HUES6 (cell line): ENCODE measurements around the gene ASB6.

Experiments
- H3K27ac ChIP-seq: 2 replicates; pipeline ENCODE4 v1.7.0; 2013; ENCODE audit warnings: low read depth, mild to moderate bottlenecking, low read length, inconsistent platforms
- H3K27me3 ChIP-seq: 2 replicates; pipeline ENCODE4 v1.6.1; 2013; ENCODE audit warnings: low read length; ENCODE audit not compliant: control insufficient read depth, insufficient read depth
- H3K36me3 ChIP-seq: 2 replicates; pipeline ENCODE4 v1.6.1; 2013; ENCODE audit warnings: low read length; ENCODE audit not compliant: control insufficient read depth, insufficient read depth
- H3K4me1 ChIP-seq: 2 replicates; pipeline ENCODE4 v1.6.1; 2013; ENCODE audit warnings: low read length; ENCODE audit not compliant: control insufficient read depth, insufficient read depth
- H3K4me3 ChIP-seq: 2 replicates; pipeline ENCODE4 v1.5.1; 2013; ENCODE audit warnings: low read depth, low read length
- H3K9ac ChIP-seq: one replicate; pipeline ENCODE4 v1.6.1; 2013; ENCODE audit warnings: mild to moderate bottlenecking, low read length
- H3K9me3 ChIP-seq: 2 replicates; pipeline ENCODE4 v1.6.1; 2013; ENCODE audit warnings: low read depth, low read length; ENCODE audit not compliant: control insufficient read depth, insufficient read depth

ASB6 gene

DNA sequence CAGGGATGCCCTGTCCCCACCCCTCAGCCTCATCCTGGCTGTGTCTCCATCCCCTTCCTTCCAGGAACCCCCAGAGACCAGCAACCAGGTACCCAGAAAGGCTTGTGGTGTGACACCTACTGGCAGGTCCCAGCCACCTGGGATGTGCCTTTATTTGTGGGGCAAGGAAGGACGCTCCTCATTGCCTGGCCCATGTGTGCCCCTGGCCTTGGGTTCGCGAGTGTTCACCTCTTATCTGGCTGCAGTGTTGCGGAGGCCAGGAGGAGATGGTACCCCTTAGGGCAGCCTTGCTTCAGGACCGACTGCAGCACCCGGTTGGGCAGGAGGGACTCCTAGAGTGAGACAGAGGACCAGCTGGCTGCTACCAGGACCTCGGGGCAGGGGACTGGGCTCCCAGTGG, 29.8 kb downstream of the ASB6 start:
- Histone ChIP-seq H3K27me3 (peaks cover 2% of the 10 kb centered on the region; the same call in 1 of the 2 replicates), H3K9me3 (no peaks in the 10 kb centered on the region), H3K27ac (no peak overlapping the region), H3K36me3 (no peaks in the 10 kb centered on the region), H3K4me3 (no peak overlapping the region), H3K9ac (no peak overlapping the region), H3K4me1 (peaks cover 29% of the 10 kb centered on the region)

DNA sequence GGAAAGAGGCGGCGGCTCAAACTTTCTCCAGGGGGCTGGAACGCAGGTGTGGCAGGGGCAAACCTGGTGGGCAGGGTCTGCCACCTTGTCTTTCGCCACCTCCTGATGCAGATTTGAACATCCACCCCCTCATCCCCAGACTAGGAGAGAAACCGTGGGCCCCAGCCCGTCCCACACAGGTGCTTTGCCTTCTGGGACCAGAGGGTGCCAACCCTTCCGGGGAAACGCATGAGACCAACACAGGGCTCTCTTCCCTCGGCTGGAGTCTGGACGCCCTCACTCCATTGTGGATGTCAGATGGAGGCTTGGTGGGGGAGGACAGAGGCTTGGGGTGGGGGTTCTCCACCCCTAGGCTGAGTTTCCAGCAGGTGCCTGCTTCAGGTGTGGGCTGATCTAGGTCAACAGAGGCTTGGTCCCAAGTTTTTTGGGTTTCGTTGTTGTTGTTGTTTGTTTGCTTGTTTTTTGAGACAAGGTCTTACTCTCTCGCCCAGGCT, 30.6 kb downstream of the ASB6 start:
- Histone ChIP-seq H3K9ac (no peak overlapping the region), H3K27ac (no peak overlapping the region), H3K4me3 (peak overlapping the region; percentile 73), H3K27me3 (peaks cover 2% of the 10 kb centered on the region; the same call in 1 of the 2 replicates), H3K36me3 (no peaks in the 10 kb centered on the region), H3K4me1 (peaks cover 32% of the 10 kb centered on the region), H3K9me3 (no peaks in the 10 kb centered on the region)

DNA sequence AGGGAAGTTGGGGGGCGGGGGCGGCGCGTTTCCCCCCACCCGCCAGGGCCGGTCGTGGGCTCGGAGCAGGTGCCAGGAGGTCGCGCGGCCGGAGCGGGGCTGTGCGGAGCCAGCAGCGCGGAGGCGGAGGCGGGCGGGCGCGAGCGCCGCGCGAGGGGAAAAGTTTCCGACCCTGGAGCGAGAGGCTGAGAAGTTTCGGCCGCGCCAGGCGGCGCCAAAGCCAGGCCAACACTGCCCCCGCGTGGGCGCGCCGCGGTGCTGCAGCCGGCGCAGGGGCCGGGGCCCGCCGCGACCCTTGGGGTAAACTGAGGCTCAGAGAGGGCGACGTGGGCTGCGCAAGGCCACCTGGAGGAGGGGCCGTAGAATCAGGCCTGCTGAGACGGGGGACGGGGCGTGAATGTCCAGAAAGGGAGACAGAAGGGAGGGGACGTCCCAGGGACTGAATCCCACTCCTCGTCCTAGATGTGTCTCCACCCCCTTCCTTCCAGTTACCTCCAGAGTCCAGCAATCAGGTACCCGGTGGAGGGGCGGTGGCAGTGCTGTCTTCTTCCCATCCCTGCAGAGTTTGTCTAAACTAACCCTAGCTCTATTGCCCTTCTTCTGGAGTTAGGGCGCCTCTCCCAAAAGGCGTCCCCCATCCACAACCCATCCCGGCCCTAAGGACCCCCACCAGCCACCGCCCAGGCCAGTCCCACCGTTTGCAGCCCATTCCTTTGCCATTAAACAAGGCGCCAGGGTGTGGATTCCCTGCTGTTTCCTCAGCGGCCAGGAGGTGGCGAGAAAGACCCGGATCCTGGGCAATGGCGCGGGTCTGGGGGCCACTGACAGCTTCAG, 31.3 kb downstream of the ASB6 start:
- H3K36me3 ChIP-seq, result no peaks in the 10 kb centered on the region
- peaks cover 32% of the 10 kb centered on the region for H3K4me1 ChIP-seq
- H3K27me3 ChIP-seq, result peaks cover 2% of the 10 kb centered on the region; the same call in 1 of the 2 replicates
- peak overlapping the region; percentile 61 for H3K9ac ChIP-seq
- H3K4me3 ChIP-seq, result peak overlapping the region; percentile 73
- peak overlapping the region; percentile 45; the same call in 1 of the 2 replicates for H3K27ac ChIP-seq
- no peaks in the 10 kb centered on the region for H3K9me3 ChIP-seq

DNA sequence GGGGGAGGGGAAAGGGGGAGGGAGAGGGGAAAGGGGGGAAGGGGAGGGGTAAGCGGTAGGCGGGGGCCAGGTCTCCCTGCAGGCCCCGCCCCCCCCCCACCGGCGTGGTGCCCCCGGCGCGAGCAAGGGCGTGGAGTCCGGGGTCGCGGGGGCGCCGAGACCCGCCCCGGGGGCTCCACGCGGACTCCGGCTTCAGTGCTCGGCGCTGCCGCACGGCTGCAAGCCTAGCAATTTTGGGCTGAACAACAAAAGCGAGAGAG, 31.8 kb downstream of the ASB6 start:
- Histone ChIP-seq H3K4me3 (peak overlapping the region; percentile 73), H3K27ac (peak overlapping the region; percentile 45; the same call in 1 of the 2 replicates), H3K4me1 (peaks cover 32% of the 10 kb centered on the region), H3K36me3 (no peaks in the 10 kb centered on the region), H3K9ac (peak overlapping the region; percentile 61), H3K27me3 (peaks cover 2% of the 10 kb centered on the region; the same call in 1 of the 2 replicates), H3K9me3 (no peaks in the 10 kb centered on the region)

DNA sequence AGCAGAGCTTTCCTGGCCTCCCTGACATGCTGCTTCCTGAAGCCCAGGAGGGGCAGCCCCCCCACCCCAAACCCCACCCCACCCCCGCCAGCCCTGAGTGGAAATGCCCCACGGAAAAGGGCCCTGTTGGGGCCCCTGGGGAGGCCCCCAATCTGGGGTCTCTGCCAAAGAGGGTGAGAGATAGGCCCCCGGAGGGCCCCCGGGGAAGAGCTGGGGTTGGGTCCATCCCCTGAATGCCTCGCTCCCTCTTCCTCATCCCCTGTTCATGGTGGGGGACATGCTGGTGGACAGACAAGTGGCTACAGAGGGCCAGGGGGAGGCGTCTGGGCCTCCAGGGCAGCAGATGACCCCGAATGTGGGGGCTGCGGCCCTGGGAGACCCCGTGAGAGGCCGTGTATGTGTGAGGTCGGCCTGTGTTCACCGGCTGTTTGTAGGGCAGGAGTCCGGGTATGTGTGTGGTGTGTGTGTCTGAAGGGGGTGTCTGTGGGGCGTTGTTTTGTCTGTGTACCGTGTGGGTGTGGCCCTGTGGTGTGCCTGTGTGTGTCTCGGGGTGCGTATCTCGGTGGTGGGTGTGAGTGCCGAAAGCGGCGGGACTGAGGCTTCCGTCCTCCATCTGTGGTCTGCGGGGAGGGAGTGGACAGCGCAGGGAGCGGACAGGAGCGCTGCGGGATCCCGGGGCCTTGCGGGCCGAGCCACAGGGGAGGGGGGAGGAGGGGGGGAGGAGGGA, 32.3 kb downstream of the ASB6 start:
- H3K27me3 ChIP-seq, result peaks cover 2% of the 10 kb centered on the region; the same call in 1 of the 2 replicates
- H3K4me3 ChIP-seq, result peak overlapping the region; percentile 53
- H3K9ac ChIP-seq, result peak overlapping the region; percentile 49
- peaks cover 33% of the 10 kb centered on the region for H3K4me1 ChIP-seq
- no peaks in the 10 kb centered on the region for H3K9me3 ChIP-seq
- H3K27ac ChIP-seq, result no peak overlapping the region
- H3K36me3 ChIP-seq, result no peaks in the 10 kb centered on the region

DNA sequence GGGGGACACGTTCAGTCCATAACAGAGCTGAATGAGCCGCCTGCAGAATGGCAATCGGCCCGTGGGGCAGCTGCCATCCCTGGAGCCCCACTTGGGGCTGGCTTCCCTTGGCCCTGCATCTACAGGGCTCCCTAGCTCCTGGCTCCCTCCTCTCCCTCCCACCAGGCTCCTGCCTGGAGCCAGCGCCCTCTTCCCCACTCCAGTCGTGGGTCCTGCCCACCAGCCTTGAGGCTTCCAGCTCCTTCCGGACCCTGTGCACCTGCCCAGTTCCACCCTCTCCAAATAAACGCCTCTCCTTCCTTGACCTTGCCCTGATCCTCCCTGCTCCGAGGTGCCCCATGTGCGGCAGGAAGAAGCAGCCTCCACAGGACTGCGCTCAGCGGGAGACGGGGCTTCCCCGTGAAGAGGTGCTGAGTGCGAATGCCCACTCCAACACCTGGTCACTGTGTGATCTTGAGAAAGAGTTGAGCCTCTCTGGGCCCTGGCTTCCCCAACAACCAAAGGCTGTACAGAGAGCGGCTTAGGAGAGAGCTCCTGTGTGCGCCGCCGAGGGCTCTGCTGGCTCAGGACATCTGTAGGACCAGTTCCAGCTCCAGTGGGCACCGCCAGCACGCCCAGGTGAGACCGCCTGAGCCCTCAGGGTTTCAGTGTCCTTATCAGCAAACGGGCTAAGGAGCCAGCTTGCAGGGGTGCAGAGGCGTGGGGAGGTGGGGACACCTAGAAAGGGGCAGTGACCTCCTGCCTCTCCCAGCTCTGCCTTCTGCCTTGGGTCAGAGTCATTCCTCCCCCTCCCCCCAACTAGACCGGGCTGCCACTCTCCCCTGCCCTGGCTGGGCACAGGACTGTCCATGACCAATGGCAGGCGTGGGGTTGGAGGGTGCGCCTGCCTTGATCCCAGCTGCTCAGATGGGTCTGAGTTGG, 33.1 kb downstream of the ASB6 start:
- Histone ChIP-seq H3K4me1 (peaks cover 39% of the 10 kb centered on the region), H3K9ac (no peak overlapping the region), H3K27me3 (peaks cover 2% of the 10 kb centered on the region; the same call in 1 of the 2 replicates), H3K9me3 (no peaks in the 10 kb centered on the region), H3K4me3 (no peak overlapping the region), H3K36me3 (no peaks in the 10 kb centered on the region), H3K27ac (no peak overlapping the region)

DNA sequence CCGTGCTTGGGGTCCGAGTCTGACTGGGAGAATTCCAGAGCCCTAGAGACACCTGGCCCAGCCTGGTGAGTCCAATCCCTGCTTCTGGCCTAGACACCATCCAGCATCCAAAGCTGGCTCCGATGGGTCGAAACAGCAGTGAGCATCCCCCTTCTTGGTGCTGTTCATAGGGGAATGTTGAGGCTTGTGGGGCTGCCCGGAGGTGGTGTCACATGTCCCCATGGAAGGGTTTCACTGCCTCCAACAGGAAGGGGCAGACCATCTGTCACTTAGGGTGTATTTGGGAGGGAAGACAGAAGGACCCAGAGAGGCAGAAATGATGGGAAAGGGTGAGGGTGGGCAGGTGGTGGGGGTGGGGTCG, 34.9 kb downstream of the ASB6 start:
- Histone ChIP-seq H3K4me1 (peaks cover 47% of the 10 kb centered on the region), H3K9ac (no peak overlapping the region), H3K27ac (no peak overlapping the region), H3K27me3 (peaks cover 2% of the 10 kb centered on the region; the same call in 1 of the 2 replicates), H3K36me3 (no peaks in the 10 kb centered on the region), H3K9me3 (no peaks in the 10 kb centered on the region), H3K4me3 (no peak overlapping the region)

DNA sequence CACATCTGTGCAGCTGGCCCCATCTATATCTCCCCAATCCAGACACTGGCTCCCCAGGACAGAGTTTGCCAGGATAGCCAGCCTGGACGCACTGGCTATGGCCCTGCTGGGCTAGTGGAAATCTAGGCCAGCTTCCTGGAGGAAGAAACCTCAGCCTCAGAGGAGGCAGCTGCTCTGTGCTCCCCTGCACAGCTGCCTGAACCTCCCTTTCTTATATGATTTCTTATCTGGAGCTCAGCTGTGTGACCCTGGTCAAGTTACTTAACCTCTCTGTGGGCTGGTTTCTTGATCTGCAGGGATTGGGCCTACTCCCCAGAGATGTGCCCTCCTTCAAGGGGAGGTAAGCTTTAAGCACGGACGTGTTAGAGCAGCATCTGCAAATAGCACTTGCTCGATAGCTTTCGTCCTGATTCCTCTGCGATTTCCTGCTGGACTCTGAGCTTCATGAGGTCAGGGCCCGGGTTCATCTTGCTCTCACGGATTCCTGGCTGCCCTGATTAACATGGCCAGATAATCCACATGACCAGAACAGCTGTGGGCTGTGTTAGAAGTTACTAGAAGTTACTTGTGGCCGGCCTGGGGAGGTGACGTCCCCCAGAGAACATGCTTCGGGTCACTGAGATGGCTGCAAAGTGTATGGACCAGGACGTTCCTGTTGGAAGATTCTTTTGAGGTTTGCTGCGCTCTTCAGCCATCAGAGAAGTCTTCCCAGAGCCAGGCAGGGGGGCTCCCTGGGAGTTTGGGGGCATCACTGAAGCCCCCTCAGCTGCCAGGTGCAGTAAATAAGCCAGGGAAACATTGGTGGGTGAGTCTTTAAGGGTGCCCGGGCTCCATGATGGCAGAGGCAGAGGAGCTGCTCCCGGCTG, 35.6 kb downstream of the ASB6 start:
- Histone ChIP-seq H3K4me3 (no peak overlapping the region), H3K4me1 (peaks cover 47% of the 10 kb centered on the region), H3K36me3 (no peaks in the 10 kb centered on the region), H3K9ac (no peak overlapping the region), H3K27ac (no peak overlapping the region), H3K27me3 (peaks cover 2% of the 10 kb centered on the region; the same call in 1 of the 2 replicates), H3K9me3 (no peaks in the 10 kb centered on the region)

DNA sequence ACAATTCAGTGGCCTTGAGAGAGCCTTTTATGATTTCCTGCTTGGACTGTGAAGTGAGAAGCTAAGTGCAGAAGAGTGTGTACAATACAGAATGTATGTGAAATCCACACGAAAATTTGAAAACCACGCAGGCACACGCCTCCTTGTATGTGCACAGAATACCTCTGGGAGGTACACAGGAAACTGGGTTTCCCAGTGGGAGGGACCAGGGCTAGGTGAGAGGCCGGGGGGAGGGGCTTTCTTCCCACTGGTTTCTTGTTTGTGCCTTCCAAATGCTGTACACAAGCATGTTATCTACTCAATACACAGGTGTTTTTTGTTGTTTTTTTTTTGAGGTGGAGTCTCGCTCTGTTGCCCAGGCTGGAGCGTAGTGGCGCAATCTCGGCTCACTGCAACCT, 37.2 kb downstream of the ASB6 start:
- no peak overlapping the region for H3K4me3 ChIP-seq
- H3K27me3 ChIP-seq, result peaks cover 2% of the 10 kb centered on the region; the same call in 1 of the 2 replicates
- no peaks in the 10 kb centered on the region for H3K36me3 ChIP-seq
- no peak overlapping the region for H3K27ac ChIP-seq
- H3K9ac ChIP-seq, result no peak overlapping the region
- peaks cover 42% of the 10 kb centered on the region for H3K4me1 ChIP-seq
- H3K9me3 ChIP-seq, result no peaks in the 10 kb centered on the region
